B cell (primary cell): ENCODE results near the gene STOML1.

Experiments used
- CTCF ChIP-seq: fragments of 200-600 bp; IDR thresholded peaks from one replicate; pipeline ENCODE4 v1.8.0; 2022; ENCODE audit warnings: antibody characterized with exemption, mild to moderate bottlenecking
- EZH2 ChIP-seq: IDR thresholded peaks from 2 replicates; pipeline ENCODE4 v1.6.1; 2012; ENCODE audit warnings: borderline replicate concordance, low read depth, mild to moderate bottlenecking, moderate library complexity, low read length; ENCODE audit not compliant: insufficient read depth, poor library complexity, severe bottlenecking

- TF ChIP-seq CTCF (peak; percentile 62), EZH2 (no peak)
These were observed 26.9 kb downstream of the STOML1 start for GRCh38 chr15:73965094-73965757.
